Thymus (tissue), 11 donors: ENCODE measurements around the gene C20orf173. TPM values are rescaled to one million over a fixed set of nuclear protein-coding genes. Genes with fewer than 3 reads are reported as not detected.
"Not testable (repeated sequence)": the region's sequence is repeated elsewhere in the genome, so short reads cannot be mapped to it uniquely, and the experiment has no call there.

ENCODE experiments used
- DNase-seq, 9 donors: peaks; one replicate each; pipeline ENCODE4 v3.0.0-alpha.2; 2013; ENCODE audit warnings: low spot score in 9 of 9, low read depth in 6 of 9, missing footprints in 1 of 9
- H3K27ac ChIP-seq, 2 donors: one replicate each; pipeline ENCODE4 v1.5.1; 2013; ENCODE audit warnings: control low read depth in 1 of 2, low read depth in 1 of 2, low read length in 1 of 2, mild to moderate bottlenecking in 1 of 2, moderate library complexity in 1 of 2
- H3K27me3 ChIP-seq, 2 donors: one replicate each; pipeline ENCODE4 v1.5.1; 2013; ENCODE audit warnings: low read length in 1 of 2; ENCODE audit not compliant: control insufficient read depth in 2 of 2, insufficient read depth in 1 of 2
- H3K36me3 ChIP-seq, 2 donors: one replicate each; pipeline ENCODE4 v1.5.1; 2013; ENCODE audit warnings: low read length in 1 of 2, mild to moderate bottlenecking in 1 of 2, moderate library complexity in 1 of 2; ENCODE audit not compliant: control insufficient read depth in 2 of 2, insufficient read depth in 2 of 2
- H3K4me1 ChIP-seq, 2 donors: one replicate each; pipeline ENCODE4 v1.5.1; 2013; ENCODE audit warnings: low read length in 2 of 2; ENCODE audit not compliant: control insufficient read depth in 2 of 2, insufficient read depth in 2 of 2
- H3K4me3 ChIP-seq, 2 donors: one replicate each; pipeline ENCODE4 v1.5.1; 2013; ENCODE audit warnings: low read length in 2 of 2, control low read depth in 1 of 2, mild to moderate bottlenecking in 1 of 2
- H3K9me3 ChIP-seq, 2 donors: one replicate each; pipeline ENCODE4 v1.5.1; 2013; ENCODE audit warnings: low read length in 1 of 2, mild to moderate bottlenecking in 1 of 2; ENCODE audit not compliant: control insufficient read depth in 2 of 2, insufficient read depth in 1 of 2
- WGBS: extraction: QIAGEN DNeasy Blood & Tissue Kit; methylation state at CpG from one replicate; pipeline ENCODE4 v1.1.7; 2013; 5-methylcytosine and 5-hydroxymethylcytosine counted together
- polyA plus RNA-seq: library from polyadenylated mRNA; stranded (reverse); fragments of 200-250 nt; gene quantifications from one replicate; pipeline ENCODE4 v1.2.3, GENCODE V29; 2013
- total RNA-seq: library from RNA; stranded (reverse); fragments of 120-200 nt; gene quantifications from one replicate; pipeline ENCODE4 v1.2.4, GENCODE V29; 2013
- donor health status: healthy.

The C20orf173 gene
- total and polyA plus RNA-seq, 2 donors, result not detected

GRCh38 chr20:35541783-35542662, 12.6 kb upstream of the C20orf173 start, which contains the start of gene ERGIC3:
ERGIC3 (plus strand) TSS chr20:35542078; CDS start chr20:35542098, 20 bp downstream.
- DNase-seq, result peak; percentile 75 to 97 (median 92)
- 6% methylated on average over 57 of the region's 57 CpGs for WGBS
- Histone ChIP-seq H3K36me3 (peaks cover 7 to 29% of the 10 kb centered on the region in 2 donors), H3K27me3 (no peaks in the 10 kb centered on the region), H3K4me3 (peak within 1 kb of the TSS; percentile 83 to 89), H3K9me3 (no peaks in the 10 kb centered on the region), H3K27ac (peak within 1 kb of the TSS; percentile 67 to 84), H3K4me1 (peaks cover 0 to 16% of the 10 kb centered on the region in 2 donors)

- peak in 1 of 9 donors; percentile 8 for DNase-seq
- Histone ChIP-seq H3K27ac (no peak overlapping the region), H3K36me3 (peaks cover 3 to 21% of the 10 kb centered on the region in 2 donors), H3K27me3 (no peaks in the 10 kb centered on the region), H3K4me3 (peak overlapping the region; percentile 83 to 89), H3K9me3 (no peaks in the 10 kb centered on the region), H3K4me1 (peaks cover 0 to 16% of the 10 kb centered on the region in 2 donors)
- WGBS, result 50% methylated on average over 13 of the region's 13 CpGs
Measured at GRCh38 chr20:35541118-35541782, 11.8 kb upstream of the C20orf173 start.

- Histone ChIP-seq H3K4me1 (peaks cover 0 to 16% of the 10 kb centered on the region in 2 donors), H3K27me3 (no peaks in the 10 kb centered on the region), H3K9me3 (no peaks in the 10 kb centered on the region), H3K27ac (peak overlapping the region in 1 of 2 donors; percentile 18), H3K36me3 (peaks cover 3 to 16% of the 10 kb centered on the region in 2 donors), H3K4me3 (no peak overlapping the region)
- 68% methylated on average over 11 of the region's 11 CpGs for WGBS
- peak in 6 of 9 donors; percentile 28 to 85 (median 44) for DNase-seq
Measured at GRCh38 chr20:35539756-35540212, 10.3 kb upstream of the C20orf173 start.

GRCh38 chr20:35527122-35527769, 2.2 kb downstream of the C20orf173 start:
- H3K27ac ChIP-seq, result no peak overlapping the region
- H3K36me3 ChIP-seq, result no peaks in the 10 kb centered on the region
- H3K9me3 ChIP-seq, result peaks cover 0 to 3% of the 10 kb centered on the region in 2 donors
- H3K4me3 ChIP-seq, result no peak overlapping the region
- 95% methylated on average over 12 of the region's 12 CpGs for WGBS
- no peaks in the 10 kb centered on the region for H3K27me3 ChIP-seq
- H3K4me1 ChIP-seq, result no peaks in the 10 kb centered on the region
- no peak for DNase-seq

- H3K27ac ChIP-seq, result no peak overlapping the region
- no peaks in the 10 kb centered on the region for H3K4me1 ChIP-seq
- H3K36me3 ChIP-seq, result no peaks in the 10 kb centered on the region
- DNase-seq, result no peak
- H3K27me3 ChIP-seq, result no peaks in the 10 kb centered on the region
- H3K9me3 ChIP-seq, result peaks cover 0 to 3% of the 10 kb centered on the region in 2 donors
- WGBS, result 98% methylated on average over 1 of the region's 1 CpG
- H3K4me3 ChIP-seq, result no peak overlapping the region
Measured at GRCh38 chr20:35525639-35526038, 3.8 kb downstream of the C20orf173 start.

- H3K4me1 ChIP-seq, result no peaks in the 10 kb centered on the region
- no peaks in the 10 kb centered on the region for H3K36me3 ChIP-seq
- 89% methylated on average over 6 of the region's 6 CpGs for WGBS
- H3K4me3 ChIP-seq, result no peak overlapping the region
- DNase-seq, result no peak
- no peak overlapping the region for H3K27ac ChIP-seq
- no peaks in the 10 kb centered on the region for H3K27me3 ChIP-seq
- H3K9me3 ChIP-seq, result peaks cover 0 to under 1% of the 10 kb centered on the region in 2 donors
Measured at GRCh38 chr20:35523298-35523888, 6.1 kb downstream of the C20orf173 start.

GRCh38 chr20:35518955-35519354, 10.5 kb downstream of the C20orf173 start:
- no peaks in the 10 kb centered on the region for H3K27me3 ChIP-seq
- H3K4me1 ChIP-seq, result no peaks in the 10 kb centered on the region
- peaks cover 7 to 8% of the 10 kb centered on the region in 2 donors for H3K36me3 ChIP-seq
- no peak overlapping the region for H3K27ac ChIP-seq
- WGBS, result 94% methylated on average over 9 of the region's 9 CpGs
- no peaks in the 10 kb centered on the region for H3K9me3 ChIP-seq
- no peak overlapping the region for H3K4me3 ChIP-seq
- DNase-seq, result no peak

- not testable (repeated sequence) for H3K27ac ChIP-seq, H3K4me1 ChIP-seq, DNase-seq, H3K9me3 ChIP-seq, H3K4me3 ChIP-seq, H3K27me3 ChIP-seq
- 98% methylated on average over 5 of the region's 5 CpGs for WGBS
- peaks cover 13 to 16% of the 10 kb centered on the region in 2 donors for H3K36me3 ChIP-seq
Measured at GRCh38 chr20:35517767-35518166, 11.7 kb downstream of the C20orf173 start.
